B cell (primary cell): ENCODE measurements around the gene ARMC10. TPM values are rescaled to one million over a fixed set of nuclear protein-coding genes. Genes with fewer than 3 reads are reported as not detected.
"Not testable (repeated sequence)": the region's sequence is repeated elsewhere in the genome, so short reads cannot be mapped to it uniquely, and the experiment has no call there.

Source experiments
- ATAC-seq: fragments of 200-7000 bp; cut with Tn5 transposase; one replicate; pipeline ENCODE4 v1.10.0; 2021; ENCODE audit warnings: low read depth, mild to moderate bottlenecking, moderate number of reproducible peaks, moderate library complexity
- CTCF ChIA-PET: fragments of 350-600 bp; sonication (Branson Sonifier 250); formaldehyde crosslinking; loops from one replicate; lab custom pipeline; 2021; ENCODE audit warnings: antibody characterized with exemption, inconsistent platforms; lab: Charles Lee
- POLR2A ChIA-PET: fragments of 350-600 bp; sonication (Branson Sonifier 250); formaldehyde crosslinking; loops from one replicate; lab custom pipeline; 2021; ENCODE audit warnings: antibody characterized with exemption; lab: Charles Lee
- DNase-seq: peaks from one replicate; pipeline ENCODE4 v3.0.0; 2013
- H2AFZ ChIP-seq: 2 replicates; pipeline ENCODE4 v1.6.1; 2012; ENCODE audit warnings: mild to moderate bottlenecking, low read depth, low read length; ENCODE audit not compliant: insufficient read depth, poor library complexity, severe bottlenecking
- H3K27ac ChIP-seq, 2 donors: 1 replicate in 1 of 2; 2 replicates in 1 of 2; pipeline ENCODE4 v1.5.1; 2012 to 2013; ENCODE audit warnings: low read length in 2 of 2, mild to moderate bottlenecking in 2 of 2, moderate library complexity in 1 of 2
- H3K27me3 ChIP-seq, 4 experiments: fragments of 200-600 bp in 1 of 4; sonication (generic) in 1 of 4; replicated peaks in 1 of 4; 1 replicate in 2 of 4; 2 replicates in 2 of 4; pipeline versions ENCODE4 v1.6.1 to v1.7.0; 2013 to 2016; ENCODE audit warnings: low read length in 3 of 4, mild to moderate bottlenecking in 2 of 4, mixed read lengths in 1 of 4, moderate library complexity in 1 of 4; ENCODE audit not compliant: insufficient read depth in 4 of 4, control insufficient read depth in 3 of 4; ENCODE audit errors: control extremely low read depth in 1 of 4
- H3K36me3 ChIP-seq, 2 experiments: replicated peaks in 1 of 2; 1 replicate in 1 of 2; 2 replicates in 1 of 2; pipeline versions ENCODE4 v1.6.1 to v1.7.1; 2013; ENCODE audit warnings: low read length in 1 of 2; ENCODE audit not compliant: insufficient read depth in 2 of 2, control insufficient read depth in 1 of 2; ENCODE audit errors: control extremely low read depth in 1 of 2, extremely low read depth in 1 of 2
- H3K4me1 ChIP-seq, 2 donors: fragments of 200-600 bp in 1 of 2; sonication (generic) in 1 of 2; 1 replicate in 1 of 2; 2 replicates in 1 of 2; pipeline versions ENCODE4 v1.5.1 to v1.6.1; 2013 to 2017; ENCODE audit warnings: low read length in 2 of 2; ENCODE audit not compliant: control insufficient read depth in 2 of 2, insufficient read depth in 2 of 2
- H3K4me2 ChIP-seq: replicated peaks from 2 replicates; pipeline ENCODE3; 2012; ENCODE audit warnings: mild to moderate bottlenecking, low read depth, low read length; ENCODE audit not compliant: poor library complexity, severe bottlenecking
- H3K4me3 ChIP-seq, 5 experiments: fragments of 200-600 bp in 1 of 5; sonication (generic) in 1 of 5; 1 replicate in 3 of 5; 2 replicates in 2 of 5; pipeline versions ENCODE4 v1.5.1 to v1.7.0; 2011 to 2016; ENCODE audit warnings: low read length in 4 of 5, mild to moderate bottlenecking in 4 of 5, low read depth in 2 of 5, control low read depth in 1 of 5, moderate library complexity in 1 of 5; ENCODE audit not compliant: insufficient read depth in 1 of 5; ENCODE audit errors: control extremely low read depth in 1 of 5, extremely low read depth in 1 of 5
- H3K79me2 ChIP-seq: fragments of 200-600 bp; sonication (generic); one replicate; pipeline ENCODE4 v1.6.0; 2016; ENCODE audit warnings: low read length; ENCODE audit not compliant: control insufficient read depth, insufficient read depth
- H3K9ac ChIP-seq: fragments of 200-600 bp; sonication (generic); 2 replicates; pipeline ENCODE4 v1.6.1; 2017; ENCODE audit warnings: mild to moderate bottlenecking, low read length, moderate library complexity
- H3K9me3 ChIP-seq, 3 donors: one replicate each; pipeline versions ENCODE4 v1.6.1 to v1.7.1; 2013; ENCODE audit warnings: low read length in 2 of 3; ENCODE audit not compliant: control insufficient read depth in 2 of 3, insufficient read depth in 1 of 3; ENCODE audit errors: control extremely low read depth in 1 of 3
- H4K20me1 ChIP-seq: 2 replicates; pipeline ENCODE4 v1.6.0; 2012; ENCODE audit warnings: mild to moderate bottlenecking, low read length; ENCODE audit not compliant: insufficient read depth, control insufficient read depth, poor library complexity, severe bottlenecking
- H3K27ac Mint-ChIP-seq: one replicate; pipeline ENCODE4 v1.8.0; 2021; ENCODE audit warnings: mixed read lengths
- H3K27me3 Mint-ChIP-seq: one replicate; pipeline ENCODE4 v1.8.0; 2021; ENCODE audit warnings: mixed read lengths
- H3K4me1 Mint-ChIP-seq: one replicate; pipeline ENCODE4 v1.8.0; 2021; ENCODE audit warnings: mixed read lengths
- H3K4me3 Mint-ChIP-seq: one replicate; pipeline ENCODE4 v1.8.0; 2021; ENCODE audit warnings: mixed read lengths
- H3K9me3 Mint-ChIP-seq: one replicate; pipeline ENCODE4 v1.8.0; 2022; ENCODE audit warnings: mixed read lengths; ENCODE audit not compliant: insufficient read depth
- CTCF ChIP-seq: fragments of 200-600 bp; IDR thresholded peaks from one replicate; pipeline ENCODE4 v1.8.0; 2022; ENCODE audit warnings: antibody characterized with exemption, mild to moderate bottlenecking
- EZH2 ChIP-seq: IDR thresholded peaks from 2 replicates; pipeline ENCODE4 v1.6.1; 2012; ENCODE audit warnings: borderline replicate concordance, low read depth, mild to moderate bottlenecking, moderate library complexity, low read length; ENCODE audit not compliant: insufficient read depth, poor library complexity, severe bottlenecking
- WGBS: methylation state at CpG from one replicate; pipeline ENCODE4 v1.1.5; 2013; ENCODE audit warnings: missing lambda C conversion rate; ENCODE audit not compliant: insufficient coverage; 5-methylcytosine and 5-hydroxymethylcytosine counted together
- intact Hi-C: fragments of 100-400 bp; cut with micrococcal nuclease; formaldehyde crosslinking; loops from one replicate; pipeline ENCODE4 v1.10.0; 2022
- polyA plus RNA-seq: library from polyadenylated mRNA; depleted of rRNA; stranded (reverse); fragments of >200 nt; gene quantifications from 2 replicates; pipeline ENCODE4 v1.2.3, GENCODE V29; 2012
- total RNA-seq, 2 donors: library from RNA; stranded (reverse); fragments of 120-200 nt in 1 of 2; gene quantifications; 1 replicate in 1 of 2; 2 replicates in 1 of 2; pipeline versions ENCODE4 v1.2.3 to v1.2.4, GENCODE V29; 2013 to 2022

ARMC10 gene
- total and polyA plus RNA-seq, 2 donors (not counting 1 experiment from before 2014, with no cell fraction given) = 7.3 to 24.2 TPM

GRCh38 chr7:103031781-103032180 is 43.2 kb upstream of the ARMC10 start:
- intact Hi-C loops = no loop called here
- Mint-ChIP-seq H3K4me3 (no peak overlapping the region), H3K27me3 (no peaks in the 10 kb centered on the region), H3K4me1 (no peaks in the 10 kb centered on the region), H3K9me3 (no peaks in the 10 kb centered on the region), H3K27ac (no peak overlapping the region)
- H3K27ac ChIP-seq = no peak overlapping the region
- ChIA-PET POLR2A (no interaction called here), CTCF (no interaction called here)
- H4K20me1 ChIP-seq = no peaks in the 10 kb centered on the region
- no peaks in the 10 kb centered on the region for H3K9me3 ChIP-seq
- TF ChIP-seq EZH2 (no peak), CTCF (no peak)
- H3K36me3 ChIP-seq = no peaks in the 10 kb centered on the region
- H2AFZ ChIP-seq = no peak overlapping the region
- no peak overlapping the region for H3K4me3 ChIP-seq
- DNase-seq (no peak), ATAC-seq (no peak)
- no CpG with 5 or more reads among the region's 1 CpG for WGBS
- no peaks in the 10 kb centered on the region for H3K79me2 ChIP-seq
- no peak overlapping the region for H3K4me2 ChIP-seq
- no peak overlapping the region for H3K9ac ChIP-seq
- H3K27me3 ChIP-seq = no peaks in the 10 kb centered on the region
- no peaks in the 10 kb centered on the region for H3K4me1 ChIP-seq

GRCh38 chr7:103034318-103034717 is 40.6 kb upstream of the ARMC10 start:
- H3K27ac Mint-ChIP-seq, H3K27ac ChIP-seq, H3K4me1 Mint-ChIP-seq, POLR2A ChIA-PET, H2AFZ ChIP-seq, H4K20me1 ChIP-seq, H3K36me3 ChIP-seq, H3K27me3 ChIP-seq, DNase-seq, H3K9me3 ChIP-seq, H3K4me3 ChIP-seq, CTCF ChIA-PET, H3K9ac ChIP-seq, H3K4me2 ChIP-seq, intact Hi-C loops, H3K79me2 ChIP-seq, H3K9me3 Mint-ChIP-seq, H3K4me1 ChIP-seq, H3K4me3 Mint-ChIP-seq, ATAC-seq, H3K27me3 Mint-ChIP-seq: not testable (repeated sequence)
- 92% methylated on average over 18 of the region's 20 CpGs for WGBS
